ENCODE results near the gene PAF1.

- no peak for TF ChIP-seq CTCF (IDR thresholded peaks at IDR 0.05)
- TF ChIP-seq EP300 (IDR thresholded peaks at IDR 0.05), result no peak
- TF ChIP-seq POLR2A (IDR thresholded peaks at IDR 0.05), result no peak
Observed at GRCh38 chr19:39382991-39383828, 7.7 kb downstream of the PAF1 start.
